HG02943 (cell line): ENCODE data around the gene SEMA5A.

Source experiments
- ATAC-seq: cut with Tn5 transposase; IDR thresholded peaks from one replicate; pipeline ENCODE4 v1.9.1; 2021; ENCODE audit warnings: mild to moderate bottlenecking, low read depth, moderate library complexity; ENCODE audit not compliant: unreplicated experiment

SEMA5A gene

GRCh38 chr5:9339206-9339818 is 206.6 kb downstream of the SEMA5A start:
- no peak for ATAC-seq

- ATAC-seq = no peak
Measured at GRCh38 chr5:9338796-9339195, 207.1 kb downstream of the SEMA5A start.

- ATAC-seq = no peak
Measured at GRCh38 chr5:9337928-9338595, 207.8 kb downstream of the SEMA5A start.

- ATAC-seq = no peak
Measured at GRCh38 chr5:9335754-9336495, 209.9 kb downstream of the SEMA5A start.

GRCh38 chr5:9335269-9335668 is 210.6 kb downstream of the SEMA5A start:
- ATAC-seq = no peak

- no peak for ATAC-seq
Measured at GRCh38 chr5:9332026-9332425, 213.8 kb downstream of the SEMA5A start.

GRCh38 chr5:9331372-9331771 is 214.5 kb downstream of the SEMA5A start:
- no peak for ATAC-seq

GRCh38 chr5:9329125-9329524 is 216.8 kb downstream of the SEMA5A start:
- ATAC-seq = no peak

GRCh38 chr5:9325549-9325948 is 220.3 kb downstream of the SEMA5A start:
- no peak for ATAC-seq

- no peak for ATAC-seq
Measured at GRCh38 chr5:9324348-9325077, 221.4 kb downstream of the SEMA5A start.

- no peak for ATAC-seq
Measured at GRCh38 chr5:9320652-9321051, 225.2 kb downstream of the SEMA5A start.

GRCh38 chr5:9318031-9318430 is 227.8 kb downstream of the SEMA5A start:
- ATAC-seq = no peak

- no peak for ATAC-seq
Measured at GRCh38 chr5:9316733-9317132, 229.1 kb downstream of the SEMA5A start.

GRCh38 chr5:9316041-9316440 is 229.8 kb downstream of the SEMA5A start:
- no peak for ATAC-seq

- no peak for ATAC-seq
Measured at GRCh38 chr5:9314558-9314957, 231.3 kb downstream of the SEMA5A start.

GRCh38 chr5:9313751-9314150 is 232.1 kb downstream of the SEMA5A start:
- ATAC-seq = no peak

GRCh38 chr5:9307150-9307549 is 238.7 kb downstream of the SEMA5A start:
- no peak for ATAC-seq

- ATAC-seq = no peak
Measured at GRCh38 chr5:9302218-9302617, 243.7 kb downstream of the SEMA5A start.

GRCh38 chr5:9301200-9301599 is 244.7 kb downstream of the SEMA5A start:
- ATAC-seq = no peak

GRCh38 chr5:9297134-9297533 is 248.7 kb downstream of the SEMA5A start:
- no peak for ATAC-seq

GRCh38 chr5:9295466-9295801 is 250.4 kb downstream of the SEMA5A start:
- ATAC-seq = no peak
